TTC549 (cell line): ENCODE results near the gene ZNF730.
"Not testable (repeated sequence)": the region's sequence is repeated elsewhere in the genome, so short reads cannot be mapped to it uniquely, and the experiment has no call there.

Experiments
- FAIRE-seq: peaks from 2 replicates; lab custom pipeline; 2012; peaks lifted over from hg19 to GRCh38; lab: Jason Lieb, UNC

ZNF730 gene

GRCh38 chr19:23116802-23117571, at the start of gene ZNF730:
ZNF730 (plus strand) TSS chr19:23117025; CDS start chr19:23117174, 149 bp downstream.
- no peak for FAIRE-seq

GRCh38 chr19:23070353-23071146, 46.3 kb upstream of the ZNF730 start:
- no peak for FAIRE-seq

- no peak for FAIRE-seq
These were observed 45.7 kb upstream of the ZNF730 start for GRCh38 chr19:23071147-23071511.

GRCh38 chr19:23075031-23075733, 41.6 kb upstream of the ZNF730 start:
- no peak for FAIRE-seq

GRCh38 chr19:23077776-23078175, 39.0 kb upstream of the ZNF730 start:
- FAIRE-seq, result not testable (repeated sequence)

GRCh38 chr19:23093832-23094231, 23.0 kb upstream of the ZNF730 start:
- FAIRE-seq, result no peak

- no peak for FAIRE-seq
These were observed 21.4 kb upstream of the ZNF730 start for GRCh38 chr19:23095418-23095817.

- no peak for FAIRE-seq
These were observed 18.5 kb upstream of the ZNF730 start for GRCh38 chr19:23098286-23098685.

GRCh38 chr19:23098988-23099387, 17.8 kb upstream of the ZNF730 start:
- no peak for FAIRE-seq

GRCh38 chr19:23099966-23100365, 16.9 kb upstream of the ZNF730 start:
- FAIRE-seq, result no peak

- FAIRE-seq, result no peak
These were observed 15.6 kb upstream of the ZNF730 start for GRCh38 chr19:23101241-23101640.

- FAIRE-seq, result no peak
These were observed 1.6 kb downstream of the ZNF730 start for GRCh38 chr19:23118400-23118799.

GRCh38 chr19:23134211-23134610, 17.4 kb downstream of the ZNF730 start:
- not testable (repeated sequence) for FAIRE-seq

- no peak for FAIRE-seq
These were observed 29.0 kb downstream of the ZNF730 start for GRCh38 chr19:23145617-23146415.

GRCh38 chr19:23160766-23161165, 43.9 kb downstream of the ZNF730 start:
- no peak for FAIRE-seq

GRCh38 chr19:23168286-23168685, 51.5 kb downstream of the ZNF730 start:
- not testable (repeated sequence) for FAIRE-seq

GRCh38 chr19:23183251-23183650, 66.4 kb downstream of the ZNF730 start:
- FAIRE-seq, result no peak

- FAIRE-seq, result no peak
These were observed 73.5 kb downstream of the ZNF730 start for GRCh38 chr19:23190341-23190740.
